ENCODE results near the gene CREB5.
"Not testable (repeated sequence)": the region's sequence is repeated elsewhere in the genome, so short reads cannot be mapped to it uniquely, and the experiment has no call there.

The CREB5 gene

DNA sequence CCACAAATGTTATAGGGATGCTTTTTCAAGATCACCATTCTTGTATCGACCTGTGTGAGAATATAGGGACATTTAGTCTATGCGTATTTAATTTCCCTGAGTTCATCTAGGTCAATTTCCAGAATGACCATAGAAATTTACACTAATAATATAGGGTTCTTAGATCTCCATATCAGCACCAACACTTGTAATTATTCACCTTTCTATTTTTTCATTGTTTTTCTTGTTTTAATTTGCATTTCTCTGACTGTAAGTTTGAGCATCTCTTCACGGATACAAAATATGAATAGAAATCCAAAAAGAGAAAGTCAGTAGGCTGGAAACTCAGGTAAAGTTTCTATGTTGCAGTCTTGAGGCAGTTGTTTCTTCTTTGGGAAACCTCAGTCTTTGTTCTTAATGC is 134.8 kb downstream of the CREB5 start:
- DNase-seq (ENCODE audit: low read depth, low spot score): no peak

DNA sequence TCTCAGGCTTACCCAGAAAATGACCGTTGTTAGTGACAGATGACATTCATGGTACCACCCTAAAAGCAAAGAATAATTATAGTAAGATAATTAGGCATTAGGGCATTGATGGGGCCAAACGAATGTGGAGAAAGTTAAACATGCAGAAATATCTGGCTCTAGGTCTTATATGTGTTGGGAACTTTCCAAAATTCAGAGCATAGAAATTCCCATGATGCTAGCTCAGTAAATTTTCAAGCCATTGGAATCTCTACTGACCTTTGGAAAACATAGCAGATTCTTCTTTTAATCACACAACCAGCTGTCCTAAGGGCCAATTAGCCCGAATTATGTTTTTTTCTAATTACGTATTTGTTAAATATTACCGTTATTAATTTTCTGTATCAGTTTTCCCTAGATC is 136.1 kb downstream of the CREB5 start:
- no peak for DNase-seq (ENCODE audit: low read depth, low spot score)

DNA sequence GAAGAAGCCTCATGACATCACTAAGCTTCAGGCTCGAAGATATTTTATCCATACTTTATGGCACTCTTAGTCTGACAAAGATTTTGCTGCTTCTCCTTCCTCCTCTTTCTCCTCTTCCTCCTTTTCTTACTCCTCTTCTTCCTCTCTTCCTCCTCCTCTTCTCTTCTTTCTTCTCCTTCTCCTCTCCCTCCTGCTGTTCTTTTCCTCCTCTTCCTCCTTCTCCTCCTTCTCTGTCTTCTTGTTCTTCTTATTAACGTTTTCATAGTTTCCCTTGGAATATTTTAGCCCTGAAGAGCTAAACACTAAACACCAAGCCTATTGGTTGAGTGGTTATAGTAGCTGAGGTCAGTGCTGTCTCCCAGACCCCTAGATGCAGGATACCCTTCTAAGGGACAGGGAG is 137.7 kb downstream of the CREB5 start:
- DNase-seq (ENCODE audit: low read depth, low spot score): no peak

GRCh38 chr7:28550580-28551186 is 138.4 kb downstream of the CREB5 start:
- DNase-seq (ENCODE audit: low read depth, low spot score): no peak

DNA sequence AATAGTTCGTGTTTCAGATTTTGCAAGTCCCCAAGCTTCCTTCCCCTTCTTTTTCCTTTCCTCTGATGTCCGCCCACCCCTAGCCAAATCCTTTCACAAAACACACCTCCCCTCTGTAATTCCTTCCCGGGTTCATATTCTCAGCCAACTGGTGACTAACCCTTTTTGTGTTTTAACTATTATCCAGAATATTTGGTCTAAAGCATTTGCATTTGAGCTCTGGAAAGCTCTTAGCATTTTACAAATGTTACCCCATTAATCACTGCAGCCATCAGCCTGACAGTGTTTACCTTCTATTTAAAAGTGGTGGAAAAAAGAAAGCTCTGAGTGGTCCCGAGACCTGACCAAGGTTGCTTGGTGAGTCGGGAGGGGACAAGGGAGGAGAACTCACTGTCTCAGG is 139.0 kb downstream of the CREB5 start:
- no peak for DNase-seq (ENCODE audit: low read depth, low spot score)

DNA sequence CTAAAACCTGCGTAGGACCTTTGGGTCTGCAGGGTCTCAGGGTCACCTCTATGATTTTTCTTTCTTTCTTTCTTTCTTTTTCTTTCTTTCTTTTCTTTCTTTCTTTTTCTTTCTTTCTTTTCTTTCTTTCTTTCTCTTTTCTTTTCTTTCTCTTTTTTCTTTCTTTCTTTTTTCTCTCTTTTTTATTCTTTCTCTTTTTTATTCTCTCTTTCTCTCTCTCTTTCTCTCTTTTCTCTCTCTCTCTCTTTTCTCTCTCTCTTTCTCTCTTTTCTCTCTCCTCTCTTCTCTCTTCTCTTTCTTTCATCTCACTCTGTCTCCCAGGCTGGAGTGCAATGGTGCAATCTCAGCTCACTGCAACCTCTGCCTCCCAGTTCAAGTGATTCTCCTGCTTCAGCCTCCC is 139.4 kb downstream of the CREB5 start:
- DNase-seq (ENCODE audit: low read depth, low spot score): not testable (repeated sequence)

DNA sequence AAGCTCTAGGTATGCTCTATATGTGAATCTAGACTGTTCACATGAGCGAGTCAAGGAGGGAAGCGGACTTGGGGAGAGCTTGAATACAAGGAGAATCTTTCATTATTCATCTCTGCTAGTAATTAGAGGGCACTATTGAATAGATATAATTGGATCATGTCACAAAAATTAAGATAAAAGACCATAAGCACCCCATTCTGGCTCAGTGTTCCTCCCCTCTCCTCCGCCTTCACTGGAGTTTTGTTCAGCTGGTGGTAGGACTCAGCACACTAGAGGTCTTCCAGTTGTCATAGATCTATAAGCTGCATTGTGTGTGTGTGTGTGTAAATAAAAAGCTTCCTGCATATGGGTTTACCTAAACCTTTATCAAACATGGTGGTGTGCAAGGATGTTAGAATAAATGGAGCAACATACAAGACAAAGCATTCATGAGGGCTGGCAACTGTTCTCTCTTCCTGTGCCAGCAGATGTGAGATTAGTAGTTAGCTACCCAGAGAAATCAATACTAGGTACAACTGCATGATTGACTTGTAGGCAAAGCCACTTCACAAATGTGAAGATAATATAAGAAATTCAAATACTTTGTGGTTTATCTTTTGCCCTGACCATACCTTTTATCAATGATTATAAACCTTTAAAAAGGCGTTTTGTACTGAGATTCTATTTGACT is 142.6 kb downstream of the CREB5 start:
- no peak for DNase-seq (ENCODE audit: low read depth, low spot score)

GRCh38 chr7:28556025-28556424 is 143.7 kb downstream of the CREB5 start:
- DNase-seq (ENCODE audit: low read depth, low spot score): no peak

DNA sequence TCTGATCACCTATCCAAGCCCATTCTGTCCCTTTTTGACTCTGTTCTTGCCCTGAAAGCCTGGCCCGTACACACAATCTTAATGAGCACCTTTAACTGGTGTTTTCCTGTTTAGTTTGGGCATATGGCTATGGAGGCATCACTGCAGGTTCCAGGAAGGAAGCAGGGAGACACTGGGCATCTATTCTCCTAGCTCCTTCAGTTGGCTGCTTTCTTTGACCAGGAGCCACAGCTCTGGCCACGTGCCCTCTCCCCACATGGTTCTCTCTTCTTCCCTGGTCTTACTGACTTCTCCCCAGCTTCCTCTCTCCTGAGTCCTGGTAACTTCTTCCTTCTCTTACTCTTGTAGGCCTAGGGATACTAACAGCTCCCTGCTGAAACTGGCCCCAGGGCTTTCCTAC is 144.4 kb downstream of the CREB5 start:
- DNase-seq (ENCODE audit: low read depth, low spot score): no peak

GRCh38 chr7:28558236-28558635 is 145.9 kb downstream of the CREB5 start:
- DNase-seq (ENCODE audit: low read depth, low spot score): no peak

DNA sequence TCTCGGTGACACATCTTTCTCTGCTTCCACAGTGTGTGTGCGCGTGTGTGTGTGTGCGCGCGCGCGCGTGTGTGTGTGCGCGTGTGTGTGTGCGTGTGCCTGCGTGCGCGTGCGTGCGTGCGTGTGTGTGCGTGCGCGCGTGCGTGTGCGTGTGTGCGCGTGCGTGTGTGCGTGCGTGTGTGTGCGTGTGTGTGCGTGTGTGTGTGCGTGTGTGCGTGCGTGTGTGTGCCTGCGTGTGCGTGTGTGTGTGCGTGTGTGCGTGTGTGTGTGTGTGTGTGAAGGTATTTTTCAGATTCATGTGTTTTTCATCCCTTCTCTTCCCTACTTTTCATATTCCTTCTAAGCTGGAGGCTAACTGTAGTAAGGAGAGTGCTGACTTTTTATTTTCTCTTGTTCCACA is 148.4 kb downstream of the CREB5 start:
- DNase-seq (ENCODE audit: low read depth, low spot score): no peak

DNA sequence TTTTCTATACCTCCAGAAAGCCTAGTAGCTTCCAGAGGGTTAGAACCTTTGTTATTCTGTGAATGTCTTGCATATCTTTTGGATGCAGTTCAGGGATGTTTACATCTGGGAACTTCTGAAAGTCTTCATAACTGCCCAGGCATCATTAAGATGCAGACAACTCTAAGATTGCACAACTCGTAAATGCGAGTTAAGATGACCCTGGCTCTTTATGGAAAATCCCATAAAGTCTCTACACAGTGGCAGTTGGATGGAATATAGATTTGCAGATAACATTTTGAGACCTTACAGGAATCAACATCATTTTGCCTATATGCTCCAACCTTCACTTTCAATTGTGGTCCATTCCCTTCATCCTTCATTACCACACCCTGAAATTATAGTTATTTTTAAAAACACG is 151.7 kb downstream of the CREB5 start:
- DNase-seq (ENCODE audit: low read depth, low spot score): no peak

- DNase-seq (ENCODE audit: low read depth, low spot score): no peak
These were observed 152.5 kb downstream of the CREB5 start for GRCh38 chr7:28564755-28565374.

DNA sequence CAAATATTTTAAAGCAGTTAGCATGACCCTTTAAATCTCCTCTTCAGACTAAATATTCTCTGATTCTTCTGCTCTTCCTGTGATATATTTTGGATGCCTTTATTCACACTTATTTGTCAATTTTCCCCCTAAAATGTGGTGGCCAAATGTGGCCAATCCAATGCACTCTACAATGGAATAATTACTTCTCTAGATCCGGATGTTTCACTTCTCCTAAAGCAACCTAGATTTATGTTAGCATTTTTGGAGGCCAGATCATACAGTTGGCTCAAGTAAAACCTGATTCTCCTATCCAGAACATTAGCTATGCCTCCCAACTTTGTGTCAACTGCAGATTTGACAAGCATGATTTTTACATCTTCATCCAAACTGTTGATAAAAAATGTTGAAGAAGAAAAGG is 153.7 kb downstream of the CREB5 start:
- DNase-seq (ENCODE audit: low read depth, low spot score): no peak

- no peak for DNase-seq (ENCODE audit: low read depth, low spot score)
These were observed 158.0 kb downstream of the CREB5 start for GRCh38 chr7:28570113-28570969.

- DNase-seq (ENCODE audit: low read depth, low spot score): no peak
These were observed 158.6 kb downstream of the CREB5 start for GRCh38 chr7:28570970-28571288.

DNA sequence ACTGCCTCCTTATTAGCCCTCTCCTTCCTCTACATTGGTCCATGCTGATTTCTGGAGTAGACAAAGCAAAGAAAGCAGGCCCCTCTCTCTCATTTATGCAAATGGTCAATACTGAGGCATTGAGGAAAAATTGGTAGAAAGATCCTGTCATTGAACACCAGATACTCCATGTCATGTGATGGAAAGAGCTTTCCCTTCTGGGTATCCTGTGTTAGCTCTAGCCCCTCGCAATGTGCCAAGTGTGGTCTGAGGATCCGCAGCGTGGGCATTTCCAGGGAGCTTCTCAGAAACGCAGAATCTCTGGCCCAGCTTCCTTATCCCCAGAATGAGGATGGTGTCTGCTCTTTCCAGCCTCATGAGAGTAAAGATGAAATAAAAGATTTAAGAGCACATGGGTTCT is 159.1 kb downstream of the CREB5 start:
- DNase-seq (ENCODE audit: low read depth, low spot score): no peak

- no peak for DNase-seq (ENCODE audit: low read depth, low spot score)
These were observed 160.2 kb downstream of the CREB5 start for GRCh38 chr7:28572321-28573058.

DNA sequence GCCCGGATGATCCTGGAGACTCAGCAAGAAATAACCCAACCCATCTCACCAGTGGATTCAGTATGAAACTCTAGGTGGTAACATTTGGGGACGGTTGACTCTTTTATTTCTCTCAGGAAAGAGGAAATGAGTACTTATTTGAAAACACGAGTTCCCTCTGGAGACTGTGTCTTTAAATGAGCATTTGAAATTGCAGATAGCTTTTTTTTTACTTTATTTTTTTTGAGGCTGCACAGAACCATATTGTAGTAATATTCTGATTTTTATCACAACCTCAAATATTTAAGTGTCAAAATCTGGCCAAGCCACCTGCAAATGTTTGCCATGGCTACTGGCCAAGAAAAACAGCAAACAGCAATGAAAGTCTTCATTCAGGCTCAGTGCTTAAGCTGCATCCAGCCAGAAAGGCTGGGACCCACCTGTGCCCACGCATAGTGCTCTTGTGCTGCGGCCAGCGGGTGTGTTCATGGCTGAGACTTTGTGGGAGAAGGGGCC is 160.8 kb downstream of the CREB5 start:
- peak; percentile 6 for DNase-seq (ENCODE audit: low read depth, low spot score)

DNA sequence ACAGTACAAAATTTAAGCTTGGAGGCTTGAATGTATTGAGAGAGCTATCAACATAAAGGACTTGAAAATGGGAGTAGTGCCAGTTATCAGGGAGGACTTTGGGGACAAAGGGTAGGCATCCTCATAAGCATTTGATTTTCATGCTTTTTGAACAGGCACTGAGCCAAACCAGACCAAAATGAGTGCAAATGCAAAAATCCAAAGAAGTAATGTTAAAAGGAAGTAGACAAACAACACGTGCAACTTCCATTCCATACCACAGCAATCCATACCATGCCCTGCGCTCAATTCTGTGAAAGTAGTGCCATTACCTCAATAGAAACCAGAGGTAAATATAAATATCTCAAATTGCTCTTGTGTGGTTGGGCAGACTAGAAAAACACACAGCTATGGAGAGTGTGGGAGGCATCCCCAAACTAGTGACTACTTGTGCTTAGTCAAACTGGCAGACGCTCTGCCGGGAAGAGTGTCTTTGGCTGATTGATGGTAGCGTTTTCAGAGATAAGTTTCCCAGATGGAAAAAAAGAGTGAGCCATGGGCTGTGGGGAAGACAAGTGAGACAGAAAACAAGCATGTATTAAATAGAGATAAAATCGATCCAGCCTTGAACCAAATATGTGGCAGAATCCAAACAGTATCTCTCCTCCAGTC is 161.5 kb downstream of the CREB5 start:
- no peak for DNase-seq (ENCODE audit: low read depth, low spot score)

- no peak for DNase-seq (ENCODE audit: low read depth, low spot score)
These were observed 162.9 kb downstream of the CREB5 start for GRCh38 chr7:28575241-28575643.

Measured in brain pericyte (primary cell).